ENCODE data around the gene PDE7B.
"Not testable (repeated sequence)": the region's sequence is repeated elsewhere in the genome, so short reads cannot be mapped to it uniquely, and the experiment has no call there.

The PDE7B gene

GRCh38 chr6:136112262-136112661 is 260.8 kb downstream of the PDE7B start:
- no peak for DNase-seq (ENCODE audit: low read depth)

- DNase-seq (ENCODE audit: low read depth) = peak; percentile 83
Measured at GRCh38 chr6:136113736-136114173, 262.3 kb downstream of the PDE7B start.

GRCh38 chr6:136114661-136115060 is 263.2 kb downstream of the PDE7B start:
- no peak for DNase-seq (ENCODE audit: low read depth)

GRCh38 chr6:136115941-136116340 is 264.4 kb downstream of the PDE7B start:
- DNase-seq (ENCODE audit: low read depth) = no peak

GRCh38 chr6:136117081-136117480 is 265.6 kb downstream of the PDE7B start:
- peak; percentile 1 for DNase-seq (ENCODE audit: low read depth)

GRCh38 chr6:136118787-136119186 is 267.3 kb downstream of the PDE7B start:
- DNase-seq (ENCODE audit: low read depth) = no peak

GRCh38 chr6:136123468-136123867 is 272.0 kb downstream of the PDE7B start:
- peak; percentile 31 for DNase-seq (ENCODE audit: low read depth)

- DNase-seq (ENCODE audit: low read depth) = no peak
Measured at GRCh38 chr6:136125585-136125984, 274.1 kb downstream of the PDE7B start.

GRCh38 chr6:136127873-136128272 is 276.4 kb downstream of the PDE7B start:
- no peak for DNase-seq (ENCODE audit: low read depth)

- DNase-seq (ENCODE audit: low read depth) = no peak
Measured at GRCh38 chr6:136129365-136129764, 277.9 kb downstream of the PDE7B start.

GRCh38 chr6:136134268-136134667 is 282.8 kb downstream of the PDE7B start:
- DNase-seq (ENCODE audit: low read depth) = no peak

- no peak for DNase-seq (ENCODE audit: low read depth)
Measured at GRCh38 chr6:136134751-136135150, 283.2 kb downstream of the PDE7B start.

GRCh38 chr6:136136274-136136673 is 284.8 kb downstream of the PDE7B start:
- DNase-seq (ENCODE audit: low read depth) = no peak

- peak; percentile 28 for DNase-seq (ENCODE audit: low read depth)
Measured at GRCh38 chr6:136137008-136137692, 285.6 kb downstream of the PDE7B start.

- DNase-seq (ENCODE audit: low read depth) = no peak
Measured at GRCh38 chr6:136137739-136138402, 286.4 kb downstream of the PDE7B start.

GRCh38 chr6:136139111-136139510 is 287.6 kb downstream of the PDE7B start:
- not testable (repeated sequence) for DNase-seq (ENCODE audit: low read depth)

- no peak for DNase-seq (ENCODE audit: low read depth)
Measured at GRCh38 chr6:136144251-136145023, 292.9 kb downstream of the PDE7B start.

- DNase-seq (ENCODE audit: low read depth) = no peak
Measured at GRCh38 chr6:136146130-136146529, 294.6 kb downstream of the PDE7B start.

GRCh38 chr6:136147342-136147741 is 295.8 kb downstream of the PDE7B start:
- no peak for DNase-seq (ENCODE audit: low read depth)

GRCh38 chr6:136148051-136148450 is 296.6 kb downstream of the PDE7B start:
- no peak for DNase-seq (ENCODE audit: low read depth)

GRCh38 chr6:136148523-136148922 is 297.0 kb downstream of the PDE7B start:
- no peak for DNase-seq (ENCODE audit: low read depth)

- DNase-seq (ENCODE audit: low read depth) = no peak
Measured at GRCh38 chr6:136149311-136149710, 297.8 kb downstream of the PDE7B start.

GRCh38 chr6:136150961-136151360 is 299.5 kb downstream of the PDE7B start:
- no peak for DNase-seq (ENCODE audit: low read depth)
